Ecto neural progenitor cell (in vitro differentiated cells): Measurements from ENCODE around the gene ACOXL.
"Not testable (repeated sequence)": the region's sequence is repeated elsewhere in the genome, so short reads cannot be mapped to it uniquely, and the experiment has no call there.

Source experiments
- DNase-seq: peaks from one replicate; pipeline ENCODE4 v3.0.0-alpha.2; 2018; ENCODE audit warnings: low spot score

ACOXL gene

GRCh38 chr2:110732422-110733413 lies at the start of gene ACOXL:
TSS of gene ACOXL (plus strand) at chr2:110732573. CDS start at chr2:110768390, 35,817 bp downstream.
- DNase-seq = peak; percentile 69

GRCh38 chr2:110682872-110683271 lies 49.5 kb upstream of the ACOXL start:
- DNase-seq = no peak

- DNase-seq = not testable (repeated sequence)
Measured at GRCh38 chr2:110687775-110688484, 44.4 kb upstream of the ACOXL start.

- DNase-seq = no peak
Measured at GRCh38 chr2:110688594-110689091, 43.7 kb upstream of the ACOXL start.

GRCh38 chr2:110690083-110690965 lies 42.0 kb upstream of the ACOXL start:
- no peak for DNase-seq

GRCh38 chr2:110691612-110692258 lies 40.6 kb upstream of the ACOXL start:
- no peak for DNase-seq

GRCh38 chr2:110695146-110695898 lies 37.1 kb upstream of the ACOXL start:
- DNase-seq = not testable (repeated sequence)

GRCh38 chr2:110698253-110698652 lies 34.1 kb upstream of the ACOXL start:
- not testable (repeated sequence) for DNase-seq

- DNase-seq = no peak
Measured at GRCh38 chr2:110702514-110703380, 29.6 kb upstream of the ACOXL start.

GRCh38 chr2:110707386-110707965 lies 24.9 kb upstream of the ACOXL start:
- DNase-seq = no peak

- no peak for DNase-seq
Measured at GRCh38 chr2:110708455-110708854, 23.9 kb upstream of the ACOXL start.

- no peak for DNase-seq
Measured at GRCh38 chr2:110712737-110713136, 19.6 kb upstream of the ACOXL start.

GRCh38 chr2:110713513-110714362 lies 18.6 kb upstream of the ACOXL start:
- DNase-seq = no peak

GRCh38 chr2:110714452-110715224 lies 17.7 kb upstream of the ACOXL start:
- no peak for DNase-seq

GRCh38 chr2:110716959-110717645 lies 15.3 kb upstream of the ACOXL start:
- no peak for DNase-seq

- DNase-seq = no peak
Measured at GRCh38 chr2:110717734-110718133, 14.6 kb upstream of the ACOXL start.

GRCh38 chr2:110718382-110718781 lies 14.0 kb upstream of the ACOXL start:
- DNase-seq = no peak
